Neural cell (in vitro differentiated cells): Measurements from ENCODE around the gene PPP1R27. TPM values are rescaled to one million over a fixed set of nuclear protein-coding genes. Genes with fewer than 3 reads are reported as not detected.

Experiments used
- H2AFZ ChIP-seq: fragments of 200-600, 300-800 bp; sonication (generic), shearing (Covaris generic); 2 replicates; pipeline ENCODE4 v1.6.0; 2014; ENCODE audit warnings: low read depth, mild to moderate bottlenecking, antibody characterized with exemption, low read length, moderate library complexity
- H3F3A ChIP-seq: fragments of 200-600 bp; shearing (Covaris generic); 2 replicates; pipeline ENCODE4 v1.6.1; 2016; ENCODE audit warnings: mild to moderate bottlenecking, moderate library complexity, mixed read lengths, antibody characterized with exemption, low read length; ENCODE audit not compliant: insufficient read depth, poor library complexity, severe bottlenecking
- H3K27ac ChIP-seq: fragments of 200-600, 300-800 bp; sonication (generic), shearing (Covaris generic); 2 replicates; pipeline ENCODE4 v1.5.1; 2014; ENCODE audit warnings: mild to moderate bottlenecking, low read length, moderate library complexity
- H3K27me3 ChIP-seq: fragments of 300-800, 200-600 bp; sonication (generic), shearing (Covaris generic); 2 replicates; pipeline ENCODE4 v1.6.0; 2014; ENCODE audit warnings: mild to moderate bottlenecking, low read depth, low read length, moderate library complexity; ENCODE audit not compliant: insufficient read depth
- H3K36me3 ChIP-seq: fragments of 300-800, 200-600 bp; sonication (generic), shearing (Covaris generic); 2 replicates; pipeline ENCODE4 v1.5.1; 2014; ENCODE audit warnings: mild to moderate bottlenecking, antibody characterized with exemption, low read length, moderate library complexity; ENCODE audit not compliant: insufficient read depth
- H3K4me2 ChIP-seq: fragments of 300-800, 200-600 bp; sonication (generic), shearing (Covaris generic); 2 replicates; pipeline ENCODE4 v1.6.0; 2014; ENCODE audit warnings: mild to moderate bottlenecking, low read length
- H3K4me3 ChIP-seq: fragments of 300-800, 200-600 bp; sonication (generic), shearing (Covaris generic); 2 replicates; pipeline ENCODE4 v1.5.1; 2014; ENCODE audit warnings: mild to moderate bottlenecking, low read length, moderate library complexity
- H3K79me2 ChIP-seq: fragments of 200-600 bp; shearing (Covaris generic); replicated peaks from 2 replicates; pipeline ENCODE4 v1.6.0; 2014; ENCODE audit warnings: mild to moderate bottlenecking, low read length, moderate library complexity; ENCODE audit not compliant: insufficient read depth
- H3K9ac ChIP-seq: fragments of 300-800, 200-600 bp; sonication (generic), shearing (Covaris generic); 2 replicates; pipeline ENCODE4 v1.6.1; 2016; ENCODE audit warnings: mild to moderate bottlenecking, low read length, mixed read lengths
- H3K9me2 ChIP-seq: fragments of 200-600 bp; shearing (Covaris generic); 2 replicates; pipeline ENCODE4 v1.6.1; 2016; ENCODE audit warnings: mild to moderate bottlenecking, low read length, mixed read lengths; ENCODE audit not compliant: insufficient read depth
- H3K9me3 ChIP-seq: fragments of 200-600, 300-800 bp; sonication (generic), shearing (Covaris generic); 2 replicates; pipeline ENCODE4 v1.6.1; 2016; ENCODE audit warnings: mild to moderate bottlenecking, mixed run types, low read length, moderate library complexity, mixed read lengths
- H4K20me1 ChIP-seq: fragments of 200-600 bp; shearing (Covaris generic); 2 replicates; pipeline ENCODE4 v1.6.1; 2016; ENCODE audit warnings: mild to moderate bottlenecking, mixed run types; ENCODE audit not compliant: insufficient read depth
- CTCF ChIP-seq: fragments of 450-650 bp; IDR thresholded peaks from 2 replicates; pipeline ENCODE4 v1.5.1; 2014; ENCODE audit warnings: antibody characterized with exemption, mild to moderate bottlenecking, moderate library complexity; ENCODE audit not compliant: poor library complexity, severe bottlenecking
- EP300 ChIP-seq: fragments of 450-650 bp; conservative IDR thresholded peaks from 2 replicates; pipeline ENCODE4 v1.6.1; 2014; ENCODE audit warnings: antibody characterized with exemption, mild to moderate bottlenecking, moderate library complexity; ENCODE audit not compliant: poor library complexity, severe bottlenecking
- EZH2 ChIP-seq: fragments of 200-600, 300-800 bp; shearing (Covaris generic), sonication (generic); IDR thresholded peaks from 2 replicates; pipeline ENCODE4 v1.6.1; 2014; ENCODE audit warnings: antibody characterized with exemption, low read length, borderline replicate concordance, mild to moderate bottlenecking; ENCODE audit not compliant: insufficient read depth, poor library complexity, severe bottlenecking
- MXI1 ChIP-seq: fragments of 450-650 bp; conservative IDR thresholded peaks from 2 replicates; pipeline ENCODE4 v1.6.1; 2014; ENCODE audit warnings: antibody characterized with exemption, mild to moderate bottlenecking; ENCODE audit not compliant: poor library complexity, severe bottlenecking
- POLR2AphosphoS5 ChIP-seq: IDR thresholded peaks from 2 replicates; pipeline ENCODE4 v1.6.1; 2012
- RAD21 ChIP-seq: fragments of 450-650 bp; conservative IDR thresholded peaks from 2 replicates; pipeline ENCODE4 v1.6.1; 2014; ENCODE audit warnings: antibody characterized with exemption, mild to moderate bottlenecking, moderate library complexity
- REST ChIP-seq: IDR thresholded peaks from 2 replicates; pipeline ENCODE4 v1.6.1; 2012; ENCODE audit warnings: borderline replicate concordance
- SMC3 ChIP-seq: fragments of 450-650 bp; conservative IDR thresholded peaks from 2 replicates; pipeline ENCODE4 v1.6.1; 2014; ENCODE audit warnings: antibody characterized with exemption, mild to moderate bottlenecking, moderate library complexity; ENCODE audit not compliant: poor library complexity
- TAF1 ChIP-seq: IDR thresholded peaks from 2 replicates; pipeline ENCODE4 v1.6.1; 2012; ENCODE audit warnings: low read depth
- polyA plus RNA-seq: library from polyadenylated mRNA; depleted of rRNA; stranded (reverse); fragments of >200 nt; gene quantifications from 2 replicates; pipeline ENCODE4 v1.2.3, GENCODE V29; 2014

The PPP1R27 gene
- polyA plus RNA-seq, 1 donor from 2014 or later = not detected

GRCh38 chr17:81813861-81814683 lies 20.8 kb downstream of the PPP1R27 start:
- Histone ChIP-seq H3F3A (no peaks in the 10 kb centered on the region), H3K9me2 (no peaks in the 10 kb centered on the region), H3K9me3 (no peaks in the 10 kb centered on the region), H3K79me2 (no peaks in the 10 kb centered on the region), H3K27ac (no peak overlapping the region), H3K36me3 (no peaks in the 10 kb centered on the region), H3K27me3 (no peaks in the 10 kb centered on the region), H2AFZ (no peak overlapping the region), H3K4me2 (no peak overlapping the region), H3K4me3 (no peak overlapping the region), H3K9ac (no peak overlapping the region), H4K20me1 (no peaks in the 10 kb centered on the region)
- TF ChIP-seq REST (no peak), EP300 (no peak), CTCF (no peak), MXI1 (no peak), SMC3 (no peak), EZH2 (no peak), RAD21 (no peak), POLR2AphosphoS5 (no peak), TAF1 (no peak)

- Histone ChIP-seq H3K79me2 (no peaks in the 10 kb centered on the region), H3K9me2 (no peaks in the 10 kb centered on the region), H3K4me2 (no peak overlapping the region), H2AFZ (no peak overlapping the region), H3K27me3 (no peaks in the 10 kb centered on the region), H3K9me3 (no peaks in the 10 kb centered on the region), H3K4me3 (no peak overlapping the region), H4K20me1 (no peaks in the 10 kb centered on the region), H3F3A (no peaks in the 10 kb centered on the region), H3K36me3 (no peaks in the 10 kb centered on the region), H3K27ac (no peak overlapping the region), H3K9ac (no peak overlapping the region)
- no peak for TF ChIP-seq EZH2
- TF ChIP-seq EP300 = no peak
- no peak for TF ChIP-seq POLR2AphosphoS5
- no peak for TF ChIP-seq CTCF
- TF ChIP-seq TAF1 = no peak
- no peak for TF ChIP-seq RAD21
- TF ChIP-seq REST = no peak
- no peak for TF ChIP-seq MXI1
- TF ChIP-seq SMC3 = no peak
These were observed 21.5 kb downstream of the PPP1R27 start for GRCh38 chr17:81813371-81813684.
